LNCAP (cell line): ENCODE measurements around the gene RBP4.

Source experiments
- CTCF ChIP-seq: fragments of 450-650 bp; IDR thresholded peaks from 2 replicates; pipeline ENCODE4 v1.5.1; 2017; ENCODE audit warnings: mild to moderate bottlenecking

Gene RBP4

GRCh38 chr10:93584445-93584844, 16.6 kb downstream of the RBP4 start:
- no peak for TF ChIP-seq CTCF

GRCh38 chr10:93580828-93581227, 20.2 kb downstream of the RBP4 start:
- no peak for TF ChIP-seq CTCF

- TF ChIP-seq CTCF, result no peak
Observed at GRCh38 chr10:93579985-93580711, 20.9 kb downstream of the RBP4 start.

- TF ChIP-seq CTCF, result no peak
Observed at GRCh38 chr10:93579089-93579488, 21.9 kb downstream of the RBP4 start.

- no peak for TF ChIP-seq CTCF
Observed at GRCh38 chr10:93577565-93577964, 23.5 kb downstream of the RBP4 start.

- no peak for TF ChIP-seq CTCF
Observed at GRCh38 chr10:93576888-93577287, 24.1 kb downstream of the RBP4 start.

GRCh38 chr10:93573924-93574323, 27.1 kb downstream of the RBP4 start:
- no peak for TF ChIP-seq CTCF
